SK-N-SH (cell line): Measurements from ENCODE around the gene EIF2D. TPM values are rescaled to one million over a fixed set of nuclear protein-coding genes. Genes with fewer than 3 reads are reported as not detected.

Experiments
- CTCF ChIA-PET: fragments of 300-600, 350-600 bp; formaldehyde crosslinking; extraction: SDS; loops from one replicate; lab custom pipeline; 2021; lab: Yijun Ruan, JAX
- POLR2A ChIA-PET: fragments of 350-600 bp; sonication (Branson Sonifier 250); formaldehyde crosslinking; extraction: SDS; loops from one replicate; lab custom pipeline; 2020; ENCODE audit warnings: antibody characterized with exemption, inconsistent platforms; lab: Yijun Ruan, JAX
- DNase-seq: peaks from one replicate; pipeline ENCODE4 v3.0.0; 2012
- H2AFZ ChIP-seq: fragments of 200-600 bp; sonication (generic); 2 replicates; pipeline ENCODE4 v1.8.1; 2016; ENCODE audit warnings: antibody characterized with exemption, mild to moderate bottlenecking, low read depth
- H3F3A ChIP-seq: fragments of 200-600 bp; sonication (generic); replicated peaks from 2 replicates; pipeline ENCODE3; 2016; ENCODE audit warnings: antibody characterized with exemption, mild to moderate bottlenecking; ENCODE audit not compliant: insufficient read depth
- H3K27ac ChIP-seq, 2 experiments: fragments of 200-500 bp in 1 of 2; fragments of 200-600 bp in 1 of 2; sonication (Bioruptor generic) in 1 of 2; sonication (generic), shearing (Covaris generic) in 1 of 2; 2 replicates each; pipeline versions ENCODE4 v1.5.1 to v1.6.1; 2014 to 2016; ENCODE audit warnings: low read depth in 2 of 2, inconsistent platforms in 1 of 2, low read length in 1 of 2, mild to moderate bottlenecking in 1 of 2, mixed read lengths in 1 of 2
- H3K27me3 ChIP-seq: fragments of 200-600 bp; sonication (generic), shearing (Covaris generic); 2 replicates; pipeline ENCODE4 v1.6.1; 2016; ENCODE audit warnings: mixed run types; ENCODE audit not compliant: insufficient read depth
- H3K36me3 ChIP-seq, 2 experiments: fragments of 200-500 bp in 1 of 2; fragments of 200-600 bp in 1 of 2; sonication (Bioruptor generic) in 1 of 2; sonication (generic) in 1 of 2; replicated peaks in 1 of 2; 2 replicates each; pipeline versions ENCODE3 to v1.5.1; 2014 to 2016; ENCODE audit warnings: low read length in 1 of 2, mild to moderate bottlenecking in 1 of 2; ENCODE audit not compliant: insufficient read depth in 2 of 2, control insufficient read depth in 1 of 2
- H3K4me1 ChIP-seq, 2 experiments: fragments of 200-500 bp in 1 of 2; fragments of 200-600 bp in 1 of 2; sonication (Bioruptor generic) in 1 of 2; sonication (generic), shearing (Covaris generic) in 1 of 2; 2 replicates each; pipeline versions ENCODE4 v1.5.1 to v1.6.1; 2014 to 2016; ENCODE audit warnings: low read depth in 1 of 2, low read length in 1 of 2, mixed run types in 1 of 2; ENCODE audit not compliant: insufficient read depth in 2 of 2, control insufficient read depth in 1 of 2
- H3K4me2 ChIP-seq: fragments of 200-600 bp; sonication (generic), shearing (Covaris generic); 2 replicates; pipeline ENCODE4 v1.6.1; 2017; ENCODE audit warnings: mixed run types
- H3K4me3 ChIP-seq, 2 experiments: fragments of 200-500 bp in 1 of 2; fragments of 200-600 bp in 1 of 2; sonication (Bioruptor generic) in 1 of 2; sonication (generic), shearing (Covaris generic) in 1 of 2; 2 replicates each; pipeline versions ENCODE4 v1.5.1 to v1.8.1; 2014 to 2016; ENCODE audit warnings: low read depth in 2 of 2, inconsistent platforms in 1 of 2, low read length in 1 of 2, mild to moderate bottlenecking in 1 of 2, mixed read lengths in 1 of 2, moderate library complexity in 1 of 2
- H3K79me2 ChIP-seq: fragments of 200-600 bp; sonication (generic); 2 replicates; pipeline ENCODE4 v1.8.1; 2017; ENCODE audit warnings: mild to moderate bottlenecking; ENCODE audit not compliant: insufficient read depth
- H3K9ac ChIP-seq: fragments of 200-600 bp; sonication (generic); 2 replicates; pipeline ENCODE4 v1.6.1; 2017; ENCODE audit warnings: mixed run types
- H3K9me2 ChIP-seq: fragments of 200-600 bp; sonication (generic); 2 replicates; pipeline ENCODE4 v1.6.1; 2017; ENCODE audit warnings: mixed run types
- H3K9me3 ChIP-seq: fragments of 200-600 bp; sonication (generic); 2 replicates; pipeline ENCODE4 v1.6.1; 2017; ENCODE audit warnings: mixed run types, mild to moderate bottlenecking, moderate library complexity
- H4K20me1 ChIP-seq: fragments of 200-600 bp; sonication (generic); 2 replicates; pipeline ENCODE4 v1.6.1; 2017; ENCODE audit warnings: mild to moderate bottlenecking, mixed run types; ENCODE audit not compliant: insufficient read depth
- CTCF ChIP-seq: fragments of 200-600 bp; sonication (generic); IDR thresholded peaks from 2 replicates; pipeline ENCODE4 v1.6.1; 2017; ENCODE audit warnings: antibody characterized with exemption, mild to moderate bottlenecking, moderate library complexity
- EP300 ChIP-seq, 2 experiments: IDR thresholded peaks; 2 replicates each; pipeline versions ENCODE4 v1.4.0 to v1.6.1; 2012; ENCODE audit warnings: borderline replicate concordance in 1 of 2, low read depth in 1 of 2, low read length in 1 of 2
- FOSL2 ChIP-seq: IDR thresholded peaks from 2 replicates; pipeline ENCODE4 v1.4.0; 2012; ENCODE audit warnings: low read depth, mild to moderate bottlenecking, moderate library complexity, borderline replicate concordance
- GABPA ChIP-seq: IDR thresholded peaks from 2 replicates; pipeline ENCODE4 v1.4.0; 2012; ENCODE audit warnings: low read depth, mild to moderate bottlenecking
- GATA2 ChIP-seq: sonication (generic); formaldehyde crosslinking; IDR thresholded peaks from 2 replicates; pipeline ENCODE4 v1.5.0; 2020; ENCODE audit warnings: mild to moderate bottlenecking, missing genetic modification reagents
- MAX ChIP-seq: IDR thresholded peaks from 2 replicates; pipeline ENCODE4 v1.4.0; 2012; ENCODE audit warnings: low read depth
- MXI1 ChIP-seq: IDR thresholded peaks from 2 replicates; pipeline ENCODE4 v1.6.1; 2012; ENCODE audit warnings: mild to moderate bottlenecking, low read depth, low read length, improper control_type of control experiment
- NFIC ChIP-seq: IDR thresholded peaks from 2 replicates; pipeline ENCODE4 v1.4.0; 2012; ENCODE audit warnings: borderline replicate concordance
- POLR2AphosphoS5 ChIP-seq: IDR thresholded peaks from 2 replicates; pipeline ENCODE4 v1.6.1; 2012; ENCODE audit warnings: low read depth, low read length
- REST ChIP-seq: IDR thresholded peaks from 2 replicates; pipeline ENCODE4 v1.6.1; 2012; ENCODE audit warnings: mild to moderate bottlenecking, low read depth, low read length, moderate library complexity
- SIN3A ChIP-seq: IDR thresholded peaks from 2 replicates; pipeline ENCODE4 v1.6.1; 2012; ENCODE audit warnings: low read depth, mild to moderate bottlenecking, low read length, moderate library complexity, borderline replicate concordance
- TEAD4 ChIP-seq: IDR thresholded peaks from 2 replicates; pipeline ENCODE4 v1.4.0; 2012; ENCODE audit warnings: mild to moderate bottlenecking, borderline replicate concordance; ENCODE audit not compliant: insufficient read depth
- YY1 ChIP-seq: IDR thresholded peaks from 2 replicates; pipeline ENCODE4 v1.4.0; 2012; ENCODE audit warnings: low read depth, mild to moderate bottlenecking
- WGBS: methylation state at CpG from one replicate; pipeline ENCODE4 v1.1.6; 2017; ENCODE audit warnings: low lambda C conversion rate; 5-methylcytosine and 5-hydroxymethylcytosine counted together
- polyA plus RNA-seq, 3 experiments: library from polyadenylated mRNA; depleted of rRNA; stranded (reverse); fragments of >200 nt; gene quantifications; 2 replicates each; pipeline ENCODE4 v1.2.3, GENCODE V29; 2012

Gene EIF2D
- polyA plus RNA-seq, 1 of the 3 experiments (the other 2 are of a cell fraction) = 59.5 TPM

GRCh38 chr1:206566999-206567398 is 45.3 kb downstream of the EIF2D start:
- Histone ChIP-seq H2AFZ (no peak overlapping the region), H3F3A (no peaks in the 10 kb centered on the region), H3K9me2 (no peaks in the 10 kb centered on the region), H3K4me2 (no peak overlapping the region), H3K27ac (no peak overlapping the region), H3K9ac (no peak overlapping the region), H3K4me1 (no peaks in the 10 kb centered on the region), H3K36me3 (no peaks in the 10 kb centered on the region), H3K4me3 (no peak overlapping the region), H3K27me3 (no peaks in the 10 kb centered on the region), H3K9me3 (no peaks in the 10 kb centered on the region), H3K79me2 (no peaks in the 10 kb centered on the region), H4K20me1 (no peaks in the 10 kb centered on the region)
- CTCF ChIA-PET = interaction anchor here (1.2 to 5.1 kb wide), 6 partner anchors 8 to 77 kb away, joined by 3 to 31 read pairs (median 8); partner anchors contain the start of gene RASSF5
- WGBS = 90% methylated on average over 2 of the region's 4 CpGs
- POLR2A ChIA-PET = no interaction called here
- no peak for TF ChIP-seq GABPA
- TF ChIP-seq SIN3A = no peak
- no peak for TF ChIP-seq TEAD4
- no peak for TF ChIP-seq POLR2AphosphoS5
- no peak for TF ChIP-seq GATA2 (CRISPR knock-in tag)
- TF ChIP-seq MAX = no peak
- no peak for TF ChIP-seq FOSL2
- no peak for TF ChIP-seq EP300 (IDR thresholded peaks at IDR 0.05; ENCODE audit: borderline replicate concordance in 1 of 2, low read depth in 1 of 2, low read length in 1 of 2)
- no peak for TF ChIP-seq REST
- no peak for TF ChIP-seq YY1
- TF ChIP-seq MXI1 = no peak
- no peak for TF ChIP-seq NFIC
- no peak for TF ChIP-seq CTCF
- DNase-seq = no peak
